AG20443 (cell line): ENCODE measurements around the gene GFM2.
"Not testable (repeated sequence)": the region's sequence is repeated elsewhere in the genome, so short reads cannot be mapped to it uniquely, and the experiment has no call there.

Experiments used
- DNase-seq: peaks from one replicate; pipeline ENCODE4 v3.0.0; 2012; ENCODE audit warnings: low spot score, mixed read lengths

The GFM2 gene, protein sequence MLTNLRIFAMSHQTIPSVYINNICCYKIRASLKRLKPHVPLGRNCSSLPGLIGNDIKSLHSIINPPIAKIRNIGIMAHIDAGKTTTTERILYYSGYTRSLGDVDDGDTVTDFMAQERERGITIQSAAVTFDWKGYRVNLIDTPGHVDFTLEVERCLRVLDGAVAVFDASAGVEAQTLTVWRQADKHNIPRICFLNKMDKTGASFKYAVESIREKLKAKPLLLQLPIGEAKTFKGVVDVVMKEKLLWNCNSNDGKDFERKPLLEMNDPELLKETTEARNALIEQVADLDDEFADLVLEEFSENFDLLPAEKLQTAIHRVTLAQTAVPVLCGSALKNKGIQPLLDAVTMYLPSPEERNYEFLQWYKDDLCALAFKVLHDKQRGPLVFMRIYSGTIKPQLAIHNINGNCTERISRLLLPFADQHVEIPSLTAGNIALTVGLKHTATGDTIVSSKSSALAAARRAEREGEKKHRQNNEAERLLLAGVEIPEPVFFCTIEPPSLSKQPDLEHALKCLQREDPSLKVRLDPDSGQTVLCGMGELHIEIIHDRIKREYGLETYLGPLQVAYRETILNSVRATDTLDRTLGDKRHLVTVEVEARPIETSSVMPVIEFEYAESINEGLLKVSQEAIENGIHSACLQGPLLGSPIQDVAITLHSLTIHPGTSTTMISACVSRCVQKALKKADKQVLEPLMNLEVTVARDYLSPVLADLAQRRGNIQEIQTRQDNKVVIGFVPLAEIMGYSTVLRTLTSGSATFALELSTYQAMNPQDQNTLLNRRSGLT

GRCh38 chr5:74766849-74767578 is at the start of gene GFM2, which contains the start of gene NSA2:
TSS of gene GFM2 (minus strand) at chr5:74767117. CDS start at chr5:74763742, 3,375 bp downstream.
TSS of gene NSA2 (plus strand) at chr5:74767249. CDS start at chr5:74767361, 112 bp downstream.
- peak; percentile 94 for DNase-seq

DNA sequence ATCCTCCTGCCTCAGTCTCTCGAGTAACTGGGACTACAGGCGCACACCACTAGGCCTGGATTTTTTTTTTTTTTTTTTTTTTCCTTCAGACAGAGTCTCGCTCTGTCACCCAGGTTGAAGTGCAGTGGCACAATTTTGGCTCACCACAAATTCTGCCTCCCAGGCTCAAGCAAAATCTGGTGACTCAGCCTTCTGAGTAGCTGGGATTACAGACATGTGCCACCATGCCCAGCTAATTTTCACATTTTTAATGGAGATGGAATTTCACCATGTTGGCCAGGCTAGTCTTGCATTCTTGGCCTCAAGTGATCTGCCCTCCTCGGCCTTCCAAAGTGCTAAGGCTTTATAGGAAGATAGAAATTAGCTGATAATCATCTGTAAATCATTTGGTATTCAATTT is 44.0 kb upstream of the GFM2 start:
- no peak for DNase-seq

DNA sequence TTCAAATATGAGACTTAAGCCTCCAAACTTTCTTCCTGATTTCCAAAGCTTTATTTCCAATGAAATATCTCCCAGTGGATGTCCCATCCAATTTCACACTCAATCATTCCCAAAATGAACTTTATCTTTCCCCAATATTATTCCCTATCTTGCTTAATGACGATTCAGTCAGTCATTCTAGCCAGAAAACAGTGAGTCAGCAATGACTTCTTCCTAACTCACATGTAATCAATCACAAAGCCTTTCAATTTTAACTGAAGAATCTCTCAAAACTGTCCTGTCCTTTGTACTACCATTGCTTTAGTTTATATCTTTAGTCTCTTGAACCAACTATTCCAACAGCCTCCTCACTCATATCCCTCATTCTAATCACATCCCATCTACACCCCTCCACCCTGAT is 35.0 kb upstream of the GFM2 start:
- DNase-seq, result no peak

DNA sequence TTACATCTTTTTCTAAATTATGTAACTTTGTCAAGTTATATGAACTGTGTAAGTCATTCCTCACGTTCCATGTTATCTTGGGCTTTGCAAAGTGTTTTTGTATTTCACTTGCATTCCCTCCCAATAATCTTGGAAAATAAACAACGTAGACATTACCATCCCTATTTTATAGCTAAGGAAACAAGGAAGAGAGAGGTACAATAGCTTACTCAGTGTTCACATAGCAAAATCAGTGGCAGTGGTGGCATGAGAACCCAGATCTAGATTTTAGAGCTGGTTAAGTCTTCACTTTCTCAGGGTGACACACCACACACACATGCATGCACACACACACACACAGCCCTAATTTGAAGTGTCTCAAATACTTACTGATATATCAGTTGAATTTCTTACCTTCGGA is 34.3 kb upstream of the GFM2 start:
- no peak for DNase-seq

- DNase-seq, result no peak
Measured at GRCh38 chr5:74798977-74799911, 32.3 kb upstream of the GFM2 start.

GRCh38 chr5:74791669-74792068 is 24.8 kb upstream of the GFM2 start:
- DNase-seq, result not testable (repeated sequence)

DNA sequence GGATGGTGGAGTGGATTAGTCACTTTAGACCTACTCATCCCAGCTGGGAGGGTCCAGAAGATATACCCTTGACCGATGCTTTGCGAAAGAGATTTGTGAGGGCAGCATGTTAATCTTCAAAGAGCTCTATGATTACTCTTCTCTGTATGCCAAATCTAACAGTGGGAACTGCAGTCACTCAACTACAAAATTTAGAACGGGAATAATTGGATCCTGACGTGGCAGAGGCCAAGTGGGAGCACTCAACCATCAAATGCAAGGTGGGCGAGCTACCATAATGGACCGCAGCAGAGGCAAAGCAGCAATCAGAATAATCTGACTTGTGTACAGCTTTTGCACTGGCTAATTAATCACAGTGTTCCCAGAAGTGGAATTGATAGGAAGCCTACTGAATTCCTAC is 20.5 kb upstream of the GFM2 start:
- no peak for DNase-seq

DNA sequence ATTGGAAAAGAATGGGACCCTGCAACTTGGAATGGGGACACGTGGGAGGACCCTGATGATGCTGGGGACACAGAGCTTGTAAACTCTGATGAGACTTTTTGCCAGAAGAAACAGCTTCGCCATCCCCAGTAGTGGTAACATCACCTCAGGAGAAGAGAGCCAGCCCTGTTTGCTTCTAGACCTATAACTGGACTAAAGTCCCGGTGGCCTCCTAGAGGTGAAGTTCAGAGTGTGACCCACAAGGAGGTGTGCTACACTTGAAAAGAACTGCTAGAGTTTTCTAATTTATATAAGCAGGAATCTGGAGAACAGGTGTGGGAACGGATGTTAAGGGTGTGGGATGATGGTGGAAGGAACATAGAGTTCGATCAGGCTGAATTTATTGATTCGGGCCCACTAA is 19.9 kb upstream of the GFM2 start:
- no peak for DNase-seq

DNA sequence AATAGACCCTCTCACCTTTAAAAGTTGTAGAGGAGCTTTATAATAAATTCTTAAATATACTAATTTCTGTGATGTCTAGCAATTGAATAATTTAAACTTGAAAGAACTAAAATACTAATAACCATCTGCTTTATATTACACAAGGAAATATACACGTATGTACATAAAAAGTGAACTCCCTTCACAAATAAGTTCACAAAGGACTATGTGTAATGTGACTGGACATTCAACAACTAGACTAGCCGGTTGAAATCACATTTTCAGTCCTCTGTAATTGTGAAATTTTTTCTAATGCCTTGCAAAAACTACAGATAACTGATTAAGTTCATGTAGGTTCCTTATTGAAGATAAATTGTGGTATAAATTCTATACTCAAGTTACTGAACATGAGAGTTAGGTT is 11.7 kb upstream of the GFM2 start:
- no peak for DNase-seq

DNA sequence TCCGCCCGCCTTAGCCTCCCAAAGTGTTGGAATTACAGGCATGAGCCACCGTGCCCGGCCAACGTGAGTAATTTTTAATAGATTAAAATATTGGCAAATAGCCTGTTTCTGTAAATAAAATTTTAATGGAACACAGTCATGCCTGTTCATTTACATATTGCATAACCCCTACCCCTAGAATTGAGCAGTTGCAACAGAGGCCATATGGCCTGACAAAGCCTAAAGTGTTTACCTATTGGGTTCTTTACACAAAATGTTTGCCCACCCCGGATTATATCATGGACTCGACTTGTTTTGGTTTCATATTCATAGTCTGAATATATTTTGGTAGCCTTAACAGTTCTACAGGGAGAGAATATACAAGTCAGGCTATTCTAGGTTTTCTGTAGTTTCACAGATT is 5.4 kb upstream of the GFM2 start:
- no peak for DNase-seq

DNA sequence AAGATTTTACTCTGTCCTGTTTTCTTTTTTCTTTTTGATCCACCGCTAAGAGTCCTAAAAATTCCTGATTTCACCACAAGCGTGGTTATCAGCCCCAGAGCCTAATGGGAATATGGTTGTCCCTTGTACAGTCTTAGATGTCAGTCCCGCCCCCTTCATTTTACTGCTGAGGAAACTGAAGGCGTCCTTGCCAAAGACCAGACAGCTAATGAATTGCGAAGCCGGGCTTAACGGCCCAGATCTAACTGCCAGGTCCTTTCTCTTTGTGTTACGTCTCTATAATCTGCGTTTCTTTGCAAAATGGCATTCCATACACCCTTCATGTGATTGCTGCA is 629 bp upstream of the GFM2 start:
- peak; percentile 46 for DNase-seq

DNA sequence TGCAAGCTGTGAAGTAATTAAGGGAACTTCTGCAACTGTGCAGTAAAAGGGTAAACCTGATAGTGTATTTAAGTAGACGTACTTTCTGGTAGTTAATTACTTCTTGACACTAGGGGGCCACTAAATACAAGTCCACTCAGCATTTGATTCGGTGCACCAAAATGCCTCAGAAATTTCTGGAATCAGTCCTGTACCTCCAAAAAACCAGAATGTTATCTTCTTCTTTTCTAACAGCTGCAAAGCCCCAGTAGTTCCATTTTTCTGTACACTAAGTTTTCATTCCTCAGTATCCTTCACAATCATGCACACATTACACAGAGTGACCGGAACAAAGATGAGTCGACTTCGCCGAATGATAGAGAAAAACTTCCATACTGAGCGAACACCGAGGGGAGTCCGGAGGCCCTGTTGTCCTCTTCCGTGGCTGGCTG is 484 bp downstream of the GFM2 start:
- peak; percentile 44 for DNase-seq

- no peak for DNase-seq
Measured at GRCh38 chr5:74765929-74766328, 988 bp downstream of the GFM2 start.

DNA sequence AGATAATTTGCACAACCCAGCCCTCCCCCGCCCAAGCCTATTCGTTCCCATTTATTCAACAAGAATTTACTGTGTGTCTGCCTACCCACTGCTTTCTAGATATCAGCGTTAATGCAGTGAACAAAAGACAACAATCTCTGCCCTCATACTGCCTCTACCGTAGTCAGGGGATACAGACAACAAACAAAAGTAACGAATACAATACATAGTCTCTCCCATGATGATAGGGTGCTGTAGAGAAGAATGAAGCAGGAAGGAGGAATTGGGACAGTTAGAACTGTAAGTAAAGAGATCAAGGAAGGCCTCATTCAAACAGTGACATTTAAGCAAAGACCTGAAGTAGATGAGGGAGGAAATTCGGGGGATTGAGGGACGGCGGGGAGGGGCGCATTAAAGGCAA is 1.7 kb downstream of the GFM2 start:
- DNase-seq, result no peak

GRCh38 chr5:74763504-74763903 is 3.4 kb downstream of the GFM2 start:
- DNase-seq, result no peak

- peak; percentile 15 for DNase-seq
Measured at GRCh38 chr5:74762599-74762998, 4.3 kb downstream of the GFM2 start.

GRCh38 chr5:74761241-74761640 is 5.7 kb downstream of the GFM2 start:
- no peak for DNase-seq

GRCh38 chr5:74748742-74749141 is 18.2 kb downstream of the GFM2 start:
- not testable (repeated sequence) for DNase-seq

DNA sequence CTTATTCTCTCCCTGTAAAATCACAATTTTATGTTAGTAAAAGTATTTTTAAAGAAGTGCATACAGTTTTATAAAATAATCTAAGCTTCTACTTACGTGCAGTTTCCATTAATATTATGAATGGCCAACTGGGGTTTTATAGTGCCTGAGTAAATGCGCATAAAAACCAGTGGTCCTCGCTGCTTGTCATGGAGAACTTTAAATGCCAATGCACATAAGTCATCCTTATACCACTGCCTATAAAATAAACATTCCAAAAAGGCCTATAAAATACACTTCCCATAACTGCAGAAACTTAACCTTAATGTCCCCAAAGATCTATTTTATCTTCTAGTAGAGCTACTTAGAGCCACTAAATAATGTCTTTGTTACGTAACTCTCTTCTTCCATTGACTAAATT is 28.5 kb downstream of the GFM2 start:
- DNase-seq, result no peak

GRCh38 chr5:74736759-74737158 is 30.2 kb downstream of the GFM2 start:
- DNase-seq, result no peak

- DNase-seq, result no peak
Measured at GRCh38 chr5:74725331-74725730, 41.6 kb downstream of the GFM2 start.

GRCh38 chr5:74722271-74722670 is 44.6 kb downstream of the GFM2 start:
- DNase-seq, result no peak
